ENCODE results near the gene HSPA12A. TPM values are rescaled to one million over a fixed set of nuclear protein-coding genes. Genes with fewer than 3 reads are reported as not detected.

HSPA12A gene
- polyA plus RNA-seq, 1 experiment: 20.5 TPM

DNA sequence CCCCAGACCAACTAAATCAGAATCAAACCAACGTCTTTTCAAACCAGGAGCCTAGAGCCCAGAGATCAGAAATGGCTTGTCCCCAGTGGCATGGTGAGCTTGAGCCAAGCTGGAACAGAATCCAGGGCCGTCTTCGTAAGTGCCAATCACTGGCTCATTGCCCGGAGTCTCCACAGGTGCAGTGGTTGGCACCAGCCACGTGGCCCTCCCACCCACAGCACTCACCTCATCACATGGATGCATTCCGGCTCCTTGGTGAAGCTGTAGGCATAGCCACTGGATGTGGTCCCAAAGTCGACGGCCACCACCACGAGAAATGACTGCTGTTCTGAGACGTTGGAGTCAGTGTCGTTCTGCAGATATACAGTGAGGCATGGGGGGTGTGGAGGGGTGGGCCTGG lies 37.4 kb downstream of the HSPA12A start:
- Histone ChIP-seq H3K9me3 (ENCODE audit: control insufficient read depth, insufficient read depth, low read length) (no peaks in the 10 kb centered on the region; the same call in 1 of the 2 replicates), H3K27ac (ENCODE audit: low read depth, low read length) (no peak overlapping the region), H3K4me3 (ENCODE audit: low read depth, low read length) (no peak overlapping the region), H3K27me3 (ENCODE audit: control insufficient read depth, insufficient read depth, low read length) (no peaks in the 10 kb centered on the region)
- TF ChIP-seq, protein P1, sequence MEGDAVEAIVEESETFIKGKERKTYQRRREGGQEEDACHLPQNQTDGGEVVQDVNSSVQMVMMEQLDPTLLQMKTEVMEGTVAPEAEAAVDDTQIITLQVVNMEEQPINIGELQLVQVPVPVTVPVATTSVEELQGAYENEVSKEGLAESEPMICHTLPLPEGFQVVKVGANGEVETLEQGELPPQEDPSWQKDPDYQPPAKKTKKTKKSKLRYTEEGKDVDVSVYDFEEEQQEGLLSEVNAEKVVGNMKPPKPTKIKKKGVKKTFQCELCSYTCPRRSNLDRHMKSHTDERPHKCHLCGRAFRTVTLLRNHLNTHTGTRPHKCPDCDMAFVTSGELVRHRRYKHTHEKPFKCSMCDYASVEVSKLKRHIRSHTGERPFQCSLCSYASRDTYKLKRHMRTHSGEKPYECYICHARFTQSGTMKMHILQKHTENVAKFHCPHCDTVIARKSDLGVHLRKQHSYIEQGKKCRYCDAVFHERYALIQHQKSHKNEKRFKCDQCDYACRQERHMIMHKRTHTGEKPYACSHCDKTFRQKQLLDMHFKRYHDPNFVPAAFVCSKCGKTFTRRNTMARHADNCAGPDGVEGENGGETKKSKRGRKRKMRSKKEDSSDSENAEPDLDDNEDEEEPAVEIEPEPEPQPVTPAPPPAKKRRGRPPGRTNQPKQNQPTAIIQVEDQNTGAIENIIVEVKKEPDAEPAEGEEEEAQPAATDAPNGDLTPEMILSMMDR (IDR thresholded peaks at IDR 0.05; ENCODE audit: low read depth, low read length): no peak
- CTCF ChIA-PET: no interaction called here
- no peak for DNase-seq (ENCODE audit: low read depth, low spot score)
- POLR2A ChIA-PET: no interaction called here

DNA sequence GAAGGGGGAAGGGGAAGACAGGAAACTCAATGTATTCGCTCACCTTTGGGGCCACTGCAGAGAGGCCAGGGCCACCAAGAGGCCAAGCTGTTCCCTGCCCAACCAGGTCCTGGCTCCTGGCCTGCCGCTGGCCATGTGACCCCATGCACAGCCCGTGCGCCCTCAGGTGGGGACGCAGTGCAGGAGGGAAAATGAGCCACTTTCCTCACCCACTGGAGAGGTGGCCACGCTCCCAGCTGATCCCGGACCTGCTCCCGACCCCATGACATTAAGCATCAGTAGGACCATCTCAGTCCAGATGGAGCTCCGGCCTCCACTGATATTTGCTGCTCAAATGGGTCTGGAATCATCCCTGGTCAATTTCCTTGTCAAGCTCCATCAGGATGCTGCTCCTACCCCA lies 40.2 kb downstream of the HSPA12A start:
- DNase-seq (ENCODE audit: low read depth, low spot score): no peak
- Histone ChIP-seq H3K4me3 (ENCODE audit: low read depth, low read length) (no peak overlapping the region), H3K9me3 (ENCODE audit: control insufficient read depth, insufficient read depth, low read length) (no peaks in the 10 kb centered on the region; the same call in 1 of the 2 replicates), H3K27ac (ENCODE audit: low read depth, low read length) (no peak overlapping the region), H3K27me3 (ENCODE audit: control insufficient read depth, insufficient read depth, low read length) (no peaks in the 10 kb centered on the region)
- TF ChIP-seq, protein P1 (IDR thresholded peaks at IDR 0.05; ENCODE audit: low read depth, low read length): no peak
- CTCF ChIA-PET: interaction anchor here (1.1 to 1.9 kb wide), 3 partner anchors 19 to 86 kb away, joined by 3 to 8 read pairs (median 3); no protein-coding TSS in a partner anchor
- POLR2A ChIA-PET: interaction anchor here (0.6 kb wide), 1 partner anchor 32 kb away, joined by 6 read pairs; no protein-coding TSS in a partner anchor

GRCh38 chr10:116699471-116700150 lies 42.8 kb downstream of the HSPA12A start:
- H3K4me3 ChIP-seq (ENCODE audit: low read depth, low read length): no peak overlapping the region
- TF ChIP-seq, protein P1 (IDR thresholded peaks at IDR 0.05; ENCODE audit: low read depth, low read length): no peak
- no peaks in the 10 kb centered on the region for H3K9me3 ChIP-seq (ENCODE audit: control insufficient read depth, insufficient read depth, low read length)
- no peak overlapping the region for H3K27ac ChIP-seq (ENCODE audit: low read depth, low read length)
- no peak for DNase-seq (ENCODE audit: low read depth, low spot score)
- POLR2A ChIA-PET: no interaction called here
- H3K27me3 ChIP-seq (ENCODE audit: control insufficient read depth, insufficient read depth, low read length): no peaks in the 10 kb centered on the region
- CTCF ChIA-PET: interaction anchor here (0.7 to 2.3 kb wide), 3 partner anchors 9 to 475 kb away, joined by 4 to 13 read pairs (median 5); no protein-coding TSS in a partner anchor

DNA sequence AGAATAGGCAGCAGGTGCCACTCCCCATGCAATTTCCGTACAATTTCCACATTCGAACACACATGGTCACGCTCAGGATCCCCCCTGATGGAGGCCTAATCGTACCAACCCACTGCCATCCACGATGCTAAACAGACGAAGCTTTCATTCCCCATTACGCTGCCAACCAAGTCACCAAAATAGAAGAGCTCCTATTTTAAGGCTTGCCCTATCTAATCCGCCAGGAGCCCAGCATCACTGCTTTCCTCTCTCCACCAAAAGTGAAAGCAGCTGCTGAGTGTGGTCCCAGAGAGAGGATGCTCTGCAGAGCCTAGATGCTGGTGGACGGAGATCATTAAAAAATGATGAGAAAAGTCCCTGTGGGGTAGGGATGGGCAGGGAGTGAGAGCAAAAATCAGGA lies 43.3 kb downstream of the HSPA12A start:
- TF ChIP-seq, protein P1 (IDR thresholded peaks at IDR 0.05; ENCODE audit: low read depth, low read length): no peak
- Histone ChIP-seq H3K9me3 (ENCODE audit: control insufficient read depth, insufficient read depth, low read length) (no peaks in the 10 kb centered on the region), H3K27ac (ENCODE audit: low read depth, low read length) (no peak overlapping the region), H3K27me3 (ENCODE audit: control insufficient read depth, insufficient read depth, low read length) (no peaks in the 10 kb centered on the region), H3K4me3 (ENCODE audit: low read depth, low read length) (no peak overlapping the region)
- DNase-seq (ENCODE audit: low read depth, low spot score): no peak
- ChIA-PET POLR2A (no interaction called here), CTCF (interaction anchor here (2.3 kb wide), 1 partner anchor 17 kb away, joined by 13 read pairs; no protein-coding TSS in a partner anchor)

DNA sequence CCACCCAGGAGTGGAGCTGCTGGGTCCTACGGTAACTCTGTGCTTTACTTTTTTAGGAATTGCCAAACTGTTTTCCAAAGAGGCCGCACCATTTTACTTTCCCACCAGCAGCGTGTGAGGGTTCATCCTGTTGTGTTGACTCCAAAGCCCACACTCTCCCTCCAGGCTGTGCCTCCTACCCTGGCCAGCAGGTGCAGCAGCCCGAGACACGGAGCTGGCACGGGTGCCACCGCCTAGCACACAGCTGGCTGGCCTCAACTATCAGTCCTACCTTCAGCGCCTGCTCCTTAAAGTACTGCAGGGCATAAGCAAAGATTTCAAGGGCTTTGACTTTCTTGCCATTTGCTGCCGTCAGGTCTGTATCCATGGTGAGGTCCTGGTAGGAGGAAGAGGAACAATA lies 44.0 kb downstream of the HSPA12A start:
- H3K27me3 ChIP-seq (ENCODE audit: control insufficient read depth, insufficient read depth, low read length): no peaks in the 10 kb centered on the region
- TF ChIP-seq, protein P1 (IDR thresholded peaks at IDR 0.05; ENCODE audit: low read depth, low read length): no peak
- CTCF ChIA-PET: interaction anchor here (0.6 kb wide), 1 partner anchor 88 kb away, joined by 4 read pairs; no protein-coding TSS in a partner anchor
- no peak for DNase-seq (ENCODE audit: low read depth, low spot score)
- no peak overlapping the region for H3K4me3 ChIP-seq (ENCODE audit: low read depth, low read length)
- no peaks in the 10 kb centered on the region for H3K9me3 ChIP-seq (ENCODE audit: control insufficient read depth, insufficient read depth, low read length)
- POLR2A ChIA-PET: no interaction called here
- H3K27ac ChIP-seq (ENCODE audit: low read depth, low read length): no peak overlapping the region
